Spleen (tissue), 11 donors: Measurements from ENCODE around the gene UBE2I. TPM values are rescaled to one million over a fixed set of nuclear protein-coding genes. Genes with fewer than 3 reads are reported as not detected.

Experiments used
- DNase-seq: peaks from one replicate; pipeline ENCODE4 v3.0.0-alpha.2; 2020
- H3K27ac ChIP-seq, 8 donors: fragments of 200-600 bp; sonication (generic) in 7 of 8; 1 replicate in 4 of 8; 2 replicates in 4 of 8; pipeline versions ENCODE4 v1.5.0 to v1.8.0; 2016 to 2021; ENCODE audit warnings: inconsistent platforms in 4 of 8, mild to moderate bottlenecking in 4 of 8, moderate library complexity in 1 of 8
- H3K27me3 ChIP-seq, 7 donors: fragments of 200-600 bp; sonication (generic) in 6 of 7; replicated peaks in 1 of 7; 1 replicate in 4 of 7; 2 replicates in 3 of 7; pipeline versions ENCODE4 v1.5.0 to v1.8.0; 2016 to 2021; ENCODE audit warnings: inconsistent platforms in 3 of 7, mild to moderate bottlenecking in 1 of 7
- H3K36me3 ChIP-seq, 6 donors: fragments of 200-600 bp; sonication (generic) in 5 of 6; 1 replicate in 4 of 6; 2 replicates in 2 of 6; pipeline versions ENCODE4 v1.5.0 to v1.8.0; 2016 to 2021; ENCODE audit warnings: inconsistent platforms in 2 of 6
- H3K4me1 ChIP-seq, 6 donors: fragments of 200-600 bp; sonication (generic) in 5 of 6; 1 replicate in 3 of 6; 2 replicates in 3 of 6; pipeline versions ENCODE4 v1.5.0 to v1.8.0; 2016 to 2021; ENCODE audit warnings: inconsistent platforms in 3 of 6
- H3K4me3 ChIP-seq, 8 donors: fragments of 200-600 bp; sonication (generic) in 7 of 8; 1 replicate in 4 of 8; 2 replicates in 4 of 8; pipeline versions ENCODE4 v1.5.0 to v1.8.0; 2016 to 2021; ENCODE audit warnings: inconsistent platforms in 4 of 8, mild to moderate bottlenecking in 4 of 8, moderate library complexity in 2 of 8
- H3K9me3 ChIP-seq, 8 donors: fragments of 200-600 bp; sonication (generic) in 7 of 8; 1 replicate in 4 of 8; 2 replicates in 4 of 8; pipeline versions ENCODE4 v1.5.0 to v1.8.0; 2016 to 2021; ENCODE audit warnings: inconsistent platforms in 4 of 8
- CTCF ChIP-seq, 11 experiments: fragments of 200-600 bp in 7 of 11; fragments of 450-650 bp in 4 of 11; sonication (generic) in 4 of 11; IDR thresholded peaks in 8 of 11; conservative IDR thresholded peaks in 3 of 11; 1 replicate in 7 of 11; 2 replicates in 4 of 11; pipeline versions ENCODE4 v1.4.0 to v1.8.0; 2016 to 2021; ENCODE audit warnings: antibody characterized with exemption in 11 of 11, inconsistent platforms in 4 of 11, mild to moderate bottlenecking in 1 of 11
- POLR2A ChIP-seq, 3 donors: fragments of 450-650 bp; IDR thresholded peaks; one replicate each; pipeline ENCODE4 v1.5.1; 2017; ENCODE audit warnings: antibody characterized with exemption in 3 of 3, mild to moderate bottlenecking in 1 of 3
- POLR2AphosphoS5 ChIP-seq, 3 donors: sonication (generic); formaldehyde crosslinking; IDR thresholded peaks; one replicate each; pipeline ENCODE4 v1.5.1; 2017; ENCODE audit warnings: antibody characterized with exemption in 3 of 3
- WGBS, 5 donors: extraction: QIAGEN DNeasy Blood & Tissue Kit in 3 of 5; methylation state at CpG; one replicate each; pipeline versions ENCODE4 v1.1.5 to v1.1.7; 2013 to 2018; 5-methylcytosine and 5-hydroxymethylcytosine counted together
- intact Hi-C: fragments of 100-400 bp; cut with DNase I; formaldehyde crosslinking; loops from one replicate; pipeline ENCODE4 v1.15.0; 2023; ENCODE audit warnings: low total_unique reads
- polyA plus RNA-seq, 3 donors: library from polyadenylated mRNA; stranded (reverse); fragments of 200-250 nt; gene quantifications; one replicate each; pipeline ENCODE4 v1.2.1, GENCODE V29; 2013
- total RNA-seq, 7 donors: library from RNA; depleted of rRNA in 3 of 7; stranded (reverse); fragments of >200 nt in 3 of 7; fragmentation: NEBNext Ultra II Directional in 4 of 7; extraction: Animal tissue kit (Norgen Biotek cat#: 25700) in 4 of 7; gene quantifications; one replicate each; pipeline versions ENCODE4 v1.1.0 to v1.2.1, GENCODE V29; 2016 to 2021
- donor health status: healthy with polysubstance abuse.
- donor health status: DM: no; HTN: no; CAD: no; lungs with moderate emphysema.
- donor health status: DM: no; HTN: no; CAD: no.
- donor health status: Bipolar disorder and iron deficiency.
- donor health status: healthy.
- donor health status: DM: no; HTN: no; CAD: no.
- donor health status: DM: yes; HTN: yes; CAD: no.

UBE2I gene
- total and polyA plus RNA-seq, 10 donors, result 78.1 to 142 (median 119) TPM

GRCh38 chr16:1357906-1358566 lies 48.6 kb downstream of the UBE2I start:
- no peaks in the 10 kb centered on the region for H3K9me3 ChIP-seq
- H3K4me3 ChIP-seq, result peak overlapping the region in 1 of 8 donors; percentile 21
- intact Hi-C loops, result no loop called here
- WGBS, 5 donors, result 69 to 83% (median 78%) methylated on average over 19 of the region's 19 CpGs
- peak overlapping the region; percentile 63 to 85 (median 72) for H3K27ac ChIP-seq
- H3K27me3 ChIP-seq, result no peaks in the 10 kb centered on the region
- peak; percentile 59 to 73 (median 62) for TF ChIP-seq POLR2AphosphoS5 (IDR thresholded peaks at IDR 0.05)
- TF ChIP-seq CTCF (IDR thresholded peaks at IDR 0.05 in 8 of 11, conservative IDR thresholded peaks at IDR 0.05 in 3 of 11), result no peak
- DNase-seq, result peak; percentile 69
- peaks cover 3 to 56% (median 30%) of the 10 kb centered on the region in 6 donors for H3K36me3 ChIP-seq
- peaks cover 0 to 62% (median 45%) of the 10 kb centered on the region in 6 donors for H3K4me1 ChIP-seq

DNA sequence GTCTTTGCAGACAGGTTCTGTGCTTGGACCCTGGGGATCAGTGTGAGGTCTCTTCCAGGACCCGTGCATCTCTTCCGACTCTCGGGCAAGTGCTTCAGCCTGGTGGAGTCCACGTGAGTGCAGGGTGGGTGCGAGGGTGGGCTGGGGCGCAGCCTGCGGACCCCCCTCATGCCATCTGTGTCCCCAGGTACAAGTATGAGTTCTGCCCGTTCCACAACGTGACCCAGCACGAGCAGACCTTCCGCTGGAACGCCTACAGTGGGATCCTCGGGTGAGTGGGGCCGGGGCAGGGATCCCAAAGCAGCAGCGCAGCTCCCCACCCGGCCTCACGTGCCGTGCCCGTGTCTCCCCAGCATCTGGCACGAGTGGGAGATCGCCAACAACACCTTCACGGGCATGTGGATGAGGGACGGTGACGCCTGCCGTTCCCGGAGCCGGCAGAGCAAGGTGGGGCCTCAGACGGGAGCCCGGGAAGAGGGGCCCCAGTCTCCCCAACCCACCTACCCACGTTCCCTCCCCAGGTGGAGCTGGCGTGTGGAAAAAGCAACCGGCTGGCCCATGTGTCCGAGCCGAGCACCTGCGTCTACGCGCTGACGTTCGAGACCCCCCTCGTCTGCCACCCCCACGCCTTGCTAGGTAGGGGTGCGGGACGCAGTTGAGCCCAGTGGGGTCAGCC lies 52.4 kb downstream of the UBE2I start:
- Histone ChIP-seq H3K9me3 (no peaks in the 10 kb centered on the region), H3K4me3 (no peak overlapping the region), H3K36me3 (peaks cover 3 to 93% (median 65%) of the 10 kb centered on the region in 6 donors), H3K27ac (no peak overlapping the region), H3K4me1 (peaks cover 0 to 34% (median 18%) of the 10 kb centered on the region in 6 donors), H3K27me3 (no peaks in the 10 kb centered on the region)
- peak; percentile 70 for DNase-seq
- 92 to 96% (median 95%) methylated on average over 29 to 43 of the region's 43 CpGs for WGBS, 5 donors
- intact Hi-C loops, result no loop called here
- TF ChIP-seq CTCF (IDR thresholded peaks at IDR 0.05 in 8 of 11, conservative IDR thresholded peaks at IDR 0.05 in 3 of 11), result no peak
- peak in 1 of 3 donors; percentile 63 for TF ChIP-seq POLR2AphosphoS5 (IDR thresholded peaks at IDR 0.05)

GRCh38 chr16:1362807-1363206 lies 53.4 kb downstream of the UBE2I start:
- DNase-seq, result no peak
- peaks cover 3 to 100% (median 72%) of the 10 kb centered on the region in 6 donors for H3K36me3 ChIP-seq
- intact Hi-C loops, result no loop called here
- H3K9me3 ChIP-seq, result no peaks in the 10 kb centered on the region
- H3K27ac ChIP-seq, result no peak overlapping the region
- H3K4me3 ChIP-seq, result no peak overlapping the region
- TF ChIP-seq POLR2AphosphoS5 (IDR thresholded peaks at IDR 0.05) (no peak), POLR2A (IDR thresholded peaks at IDR 0.05) (no peak), CTCF (IDR thresholded peaks at IDR 0.05 in 8 of 11, conservative IDR thresholded peaks at IDR 0.05 in 3 of 11) (no peak)
- WGBS, 5 donors, result 74 to 89% (median 88%) methylated on average over 10 to 11 of the region's 11 CpGs
- peaks cover 0 to 26% (median 12%) of the 10 kb centered on the region in 6 donors for H3K4me1 ChIP-seq
- no peaks in the 10 kb centered on the region for H3K27me3 ChIP-seq

DNA sequence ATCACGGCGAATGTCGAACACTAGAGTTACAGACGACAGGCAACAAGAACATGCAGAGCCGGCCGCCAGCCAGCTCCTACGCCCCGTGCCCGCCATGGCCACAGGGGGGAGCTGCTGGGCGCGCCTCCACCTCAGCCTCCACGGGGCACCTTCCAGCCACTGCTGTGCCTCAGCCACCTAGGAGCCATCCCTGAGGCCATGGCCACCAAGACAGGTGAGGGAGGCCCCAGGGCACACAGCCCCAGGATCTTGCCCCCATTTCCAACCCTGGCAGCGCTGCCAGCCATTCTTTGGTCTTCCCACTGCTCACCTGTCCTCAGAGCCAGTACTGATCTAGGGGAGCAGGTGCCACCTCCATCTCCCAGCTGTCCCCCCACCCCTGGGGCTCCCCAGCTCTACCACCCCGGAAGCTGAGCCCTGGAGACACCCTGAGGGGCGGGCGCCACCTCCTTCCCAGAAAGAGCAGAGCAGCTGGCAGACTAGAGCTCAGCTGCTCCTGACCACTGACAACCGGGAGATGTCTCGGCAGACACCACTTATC lies 54.1 kb downstream of the UBE2I start:
- intact Hi-C loops, result no loop called here
- H3K27ac ChIP-seq, result peak overlapping the region in 3 of 8 donors; percentile 6 to 36 (median 10)
- H3K27me3 ChIP-seq, result no peaks in the 10 kb centered on the region
- DNase-seq, result peak; percentile 93
- peaks cover 3 to 98% (median 74%) of the 10 kb centered on the region in 6 donors for H3K36me3 ChIP-seq
- 46 to 66% (median 50%) methylated on average over 10 to 18 of the region's 18 CpGs for WGBS, 5 donors
- peak; percentile 57 to 91 (median 82) for TF ChIP-seq CTCF (IDR thresholded peaks at IDR 0.05 in 8 of 11, conservative IDR thresholded peaks at IDR 0.05 in 3 of 11)
- TF ChIP-seq POLR2AphosphoS5 (IDR thresholded peaks at IDR 0.05), result peak; percentile 48 to 81 (median 56)
- TF ChIP-seq POLR2A (IDR thresholded peaks at IDR 0.05), result no peak
- H3K9me3 ChIP-seq, result no peaks in the 10 kb centered on the region
- H3K4me1 ChIP-seq, result peaks cover 0 to 18% (median 7%) of the 10 kb centered on the region in 6 donors
- H3K4me3 ChIP-seq, result no peak overlapping the region
